Mesothelial cell of epicardium (in vitro differentiated cells): ENCODE results near the gene MPV17. TPM values are rescaled to one million over a fixed set of nuclear protein-coding genes. Genes with fewer than 3 reads are reported as not detected.
A peak's percentile ranks its signal among the peaks of the same experiment; 100 is the strongest.
"Not testable (repeated sequence)": the region's sequence is repeated elsewhere in the genome, so short reads cannot be mapped to it uniquely, and the experiment has no call there.

Source experiments
- DNase-seq, 2 experiments: peaks; one replicate each; pipeline ENCODE4 v3.0.0; 2021; ENCODE audit warnings: low spot score in 2 of 2; ENCODE audit not compliant: unreplicated experiment in 2 of 2
- H3K27ac Mint-ChIP-seq: 2 replicates; pipeline ENCODE4 v1.8.0; 2021; ENCODE audit warnings: mixed read lengths
- H3K27me3 Mint-ChIP-seq: 2 replicates; pipeline ENCODE4 v1.8.0; 2021; ENCODE audit warnings: low read depth, mixed read lengths
- H3K36me3 Mint-ChIP-seq: 2 replicates; pipeline ENCODE4 v1.8.0; 2021; ENCODE audit warnings: mixed read lengths
- H3K4me1 Mint-ChIP-seq: 2 replicates; pipeline ENCODE4 v1.8.0; 2021; ENCODE audit warnings: mixed read lengths
- H3K4me3 Mint-ChIP-seq: 2 replicates; pipeline ENCODE4 v1.8.0; 2021; ENCODE audit warnings: mild to moderate bottlenecking, moderate library complexity, mixed read lengths
- H3K9me3 Mint-ChIP-seq: 2 replicates; pipeline ENCODE4 v1.8.0; 2021; ENCODE audit warnings: mixed read lengths
- total RNA-seq: library from RNA; stranded (reverse); gene quantifications from 3 replicates; pipeline ENCODE4 v1.2.1, GENCODE V29; 2021
- TF ChIP-seq, protein P1 (sequence below): fragments of 200-600 bp; sonication (generic); IDR thresholded peaks from one replicate; pipeline ENCODE4 v1.5.0; 2021; ENCODE audit warnings: antibody characterized with exemption; ENCODE audit not compliant: unreplicated experiment

Gene MPV17
- total RNA-seq, 1 donor from 2014 or later: 70.0 TPM

- peaks cover 36% of the 10 kb centered on the region for H3K36me3 Mint-ChIP-seq
- no peak overlapping the region for H3K27ac Mint-ChIP-seq
- H3K9me3 Mint-ChIP-seq: no peaks in the 10 kb centered on the region
- H3K4me3 Mint-ChIP-seq: no peak overlapping the region
- TF ChIP-seq, protein P1, sequence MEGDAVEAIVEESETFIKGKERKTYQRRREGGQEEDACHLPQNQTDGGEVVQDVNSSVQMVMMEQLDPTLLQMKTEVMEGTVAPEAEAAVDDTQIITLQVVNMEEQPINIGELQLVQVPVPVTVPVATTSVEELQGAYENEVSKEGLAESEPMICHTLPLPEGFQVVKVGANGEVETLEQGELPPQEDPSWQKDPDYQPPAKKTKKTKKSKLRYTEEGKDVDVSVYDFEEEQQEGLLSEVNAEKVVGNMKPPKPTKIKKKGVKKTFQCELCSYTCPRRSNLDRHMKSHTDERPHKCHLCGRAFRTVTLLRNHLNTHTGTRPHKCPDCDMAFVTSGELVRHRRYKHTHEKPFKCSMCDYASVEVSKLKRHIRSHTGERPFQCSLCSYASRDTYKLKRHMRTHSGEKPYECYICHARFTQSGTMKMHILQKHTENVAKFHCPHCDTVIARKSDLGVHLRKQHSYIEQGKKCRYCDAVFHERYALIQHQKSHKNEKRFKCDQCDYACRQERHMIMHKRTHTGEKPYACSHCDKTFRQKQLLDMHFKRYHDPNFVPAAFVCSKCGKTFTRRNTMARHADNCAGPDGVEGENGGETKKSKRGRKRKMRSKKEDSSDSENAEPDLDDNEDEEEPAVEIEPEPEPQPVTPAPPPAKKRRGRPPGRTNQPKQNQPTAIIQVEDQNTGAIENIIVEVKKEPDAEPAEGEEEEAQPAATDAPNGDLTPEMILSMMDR: no peak
- no peaks in the 10 kb centered on the region for H3K27me3 Mint-ChIP-seq
- no peaks in the 10 kb centered on the region for H3K4me1 Mint-ChIP-seq
- no peak for DNase-seq
Observed at GRCh38 chr2:27335311-27335710, 12.4 kb upstream of the MPV17 start.

- Mint-ChIP-seq H3K4me3 (peak overlapping the region; percentile 91), H3K4me1 (peaks cover 14% of the 10 kb centered on the region), H3K27me3 (no peaks in the 10 kb centered on the region), H3K36me3 (peaks cover 19% of the 10 kb centered on the region), H3K27ac (peak overlapping the region; percentile 39), H3K9me3 (no peaks in the 10 kb centered on the region)
- TF ChIP-seq, protein P1: no peak
- DNase-seq: no peak
Observed at GRCh38 chr2:27324720-27325119, 1.8 kb upstream of the MPV17 start.

DNA sequence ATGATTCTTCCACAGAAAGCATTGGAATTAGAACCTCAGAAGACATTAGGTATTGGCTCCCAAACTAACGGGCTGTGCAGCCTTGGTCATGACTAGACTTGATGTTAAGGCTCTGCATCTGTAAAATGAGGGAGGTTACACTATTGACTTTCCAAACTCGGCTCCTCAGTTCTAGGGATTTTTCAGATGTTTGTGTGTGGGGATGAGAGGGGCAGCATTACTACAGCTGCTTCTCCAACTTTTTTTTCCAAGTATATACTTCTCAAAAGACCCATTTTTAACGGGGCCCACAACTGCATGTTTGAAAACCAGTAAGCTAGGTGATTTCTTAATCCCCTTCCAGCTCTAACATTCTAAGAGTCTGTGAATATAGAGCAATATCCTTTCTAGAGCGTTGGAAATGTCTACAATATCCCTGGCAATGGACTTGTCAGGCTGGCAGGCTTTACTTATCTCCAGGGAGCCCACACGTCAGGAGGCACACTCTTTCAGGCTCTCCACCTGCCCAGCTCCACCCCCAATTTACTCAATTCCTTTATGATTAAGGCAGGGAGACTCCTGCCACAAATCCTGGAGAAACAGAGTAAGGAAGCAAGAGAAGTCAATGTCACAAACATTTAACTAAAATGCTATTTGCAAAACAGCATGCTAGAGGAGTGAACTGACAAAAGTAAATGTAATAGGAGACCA lies 844 bp upstream of the MPV17 start:
- TF ChIP-seq, protein P1: no peak
- no peaks in the 10 kb centered on the region for H3K27me3 Mint-ChIP-seq
- peaks cover 19% of the 10 kb centered on the region for H3K36me3 Mint-ChIP-seq
- peak overlapping the region; percentile 99 for H3K27ac Mint-ChIP-seq
- H3K4me1 Mint-ChIP-seq: peaks cover 14% of the 10 kb centered on the region
- no peak for DNase-seq
- H3K4me3 Mint-ChIP-seq: peak overlapping the region; percentile 91
- H3K9me3 Mint-ChIP-seq: no peaks in the 10 kb centered on the region

DNA sequence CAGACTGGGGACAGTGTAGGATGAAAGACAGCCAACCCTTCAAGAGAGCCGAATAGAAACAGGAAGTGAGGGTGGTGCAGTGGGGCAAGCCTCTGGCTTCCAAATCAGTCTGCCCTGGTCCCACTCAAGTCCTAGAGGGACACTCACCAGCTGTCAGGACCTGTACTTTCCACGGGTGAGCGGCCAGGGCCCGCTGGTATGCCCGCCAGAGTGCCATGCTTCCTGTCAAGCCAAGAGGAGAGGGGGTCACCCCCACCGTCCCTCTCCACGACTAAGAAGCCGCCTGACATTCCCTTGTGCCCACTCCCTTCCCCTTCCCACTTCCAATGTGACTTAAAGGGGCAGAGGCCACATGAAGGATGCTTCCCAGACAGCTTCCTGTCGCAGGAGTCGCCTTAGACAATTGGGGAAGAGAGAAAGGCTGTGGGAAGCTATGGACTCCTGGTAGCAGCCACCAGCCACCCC lies 564 bp downstream of the MPV17 start:
- Mint-ChIP-seq H3K27me3 (no peaks in the 10 kb centered on the region), H3K36me3 (peaks cover 9% of the 10 kb centered on the region), H3K4me1 (peaks cover 14% of the 10 kb centered on the region), H3K4me3 (peak overlapping the region; percentile 91), H3K27ac (peak overlapping the region; percentile 99), H3K9me3 (no peaks in the 10 kb centered on the region)
- DNase-seq: no peak
- TF ChIP-seq, protein P1: no peak

- TF ChIP-seq, protein P1: peak; percentile 36
- Mint-ChIP-seq H3K4me1 (peaks cover 16% of the 10 kb centered on the region), H3K27ac (peak overlapping the region; percentile 8), H3K36me3 (no peaks in the 10 kb centered on the region), H3K27me3 (no peaks in the 10 kb centered on the region), H3K9me3 (no peaks in the 10 kb centered on the region), H3K4me3 (peak overlapping the region; percentile 91)
- DNase-seq: no peak
Observed at GRCh38 chr2:27320958-27321543, 1.8 kb downstream of the MPV17 start.

DNA sequence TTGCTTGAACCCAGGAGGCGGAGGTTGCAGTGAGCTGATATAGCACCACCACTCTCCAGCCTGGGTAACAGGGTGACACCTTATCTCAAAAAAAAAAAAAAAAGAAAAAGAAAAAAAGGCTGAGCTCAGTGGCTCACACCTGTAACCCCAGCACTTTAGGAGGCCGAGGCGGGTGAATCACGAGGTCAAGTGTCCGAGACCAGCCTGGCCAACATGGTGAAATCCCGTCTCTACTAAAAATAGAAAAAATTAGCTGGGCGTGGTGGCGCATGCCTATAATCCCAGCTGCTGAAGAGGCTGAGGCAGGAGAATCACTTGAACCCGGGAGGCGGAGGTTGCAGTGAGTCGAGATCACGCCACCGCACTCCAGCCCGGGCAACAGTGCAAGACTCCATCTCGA lies 3.1 kb downstream of the MPV17 start:
- H3K27me3 Mint-ChIP-seq, H3K4me3 Mint-ChIP-seq, H3K36me3 Mint-ChIP-seq, H3K27ac Mint-ChIP-seq, H3K9me3 Mint-ChIP-seq, DNase-seq: not testable (repeated sequence)
- peaks cover 16% of the 10 kb centered on the region for H3K4me1 Mint-ChIP-seq
